ENCODE data around the gene RTP2.

RTP2 gene

GRCh38 chr3:187702507-187703033 lies at the start of gene RTP2:
Gene RTP2 (minus strand): TSS chr3:187702557. CDS start chr3:187702128, 429 bp downstream.
- no peak for DNase-seq (ENCODE audit: low read depth in 2 of 3, low spot score in 1 of 3)

GRCh38 chr3:187750513-187751123 lies 48.3 kb upstream of the RTP2 start:
- no peak for DNase-seq (ENCODE audit: low read depth in 2 of 3, low spot score in 1 of 3)

- no peak for DNase-seq (ENCODE audit: low read depth in 2 of 3, low spot score in 1 of 3)
Observed at GRCh38 chr3:187750006-187750512, 47.7 kb upstream of the RTP2 start.

GRCh38 chr3:187748050-187748481 lies 45.7 kb upstream of the RTP2 start:
- peak; percentile 86 to 94 (median 88) for DNase-seq (ENCODE audit: low read depth in 2 of 3, low spot score in 1 of 3)

GRCh38 chr3:187747506-187747905 lies 45.1 kb upstream of the RTP2 start:
- DNase-seq (ENCODE audit: low read depth in 2 of 3, low spot score in 1 of 3) = no peak

GRCh38 chr3:187746442-187747281 lies 44.3 kb upstream of the RTP2 start:
- peak in 1 of 3 donors; percentile 20 for DNase-seq (ENCODE audit: low read depth in 2 of 3, low spot score in 1 of 3)

- no peak for DNase-seq (ENCODE audit: low read depth in 2 of 3, low spot score in 1 of 3)
Observed at GRCh38 chr3:187746059-187746441, 43.7 kb upstream of the RTP2 start.

GRCh38 chr3:187745201-187746058 lies 43.1 kb upstream of the RTP2 start, which contains the start of gene BCL6:
Gene BCL6 (minus strand): TSS chr3:187745468. CDS start chr3:187733693, 11,775 bp downstream.
- DNase-seq (ENCODE audit: low read depth in 2 of 3, low spot score in 1 of 3) = peak; percentile 82 to 91 (median 83)

- DNase-seq (ENCODE audit: low read depth in 2 of 3, low spot score in 1 of 3) = peak in 2 of 3 donors; percentile 34 to 35
Observed at GRCh38 chr3:187744169-187745151, 42.1 kb upstream of the RTP2 start.

GRCh38 chr3:187743195-187744141 lies 41.1 kb upstream of the RTP2 start:
- DNase-seq (ENCODE audit: low read depth in 2 of 3, low spot score in 1 of 3) = peak; percentile 44 to 59 (median 59)

- DNase-seq (ENCODE audit: low read depth in 2 of 3, low spot score in 1 of 3) = peak in 2 of 3 donors; percentile 18 to 29
Observed at GRCh38 chr3:187742351-187743171, 40.2 kb upstream of the RTP2 start.

GRCh38 chr3:187741403-187742350 lies 39.3 kb upstream of the RTP2 start:
- DNase-seq (ENCODE audit: low read depth in 2 of 3, low spot score in 1 of 3) = peak; percentile 64 to 72 (median 67)

GRCh38 chr3:187740421-187741399 lies 38.4 kb upstream of the RTP2 start:
- DNase-seq (ENCODE audit: low read depth in 2 of 3, low spot score in 1 of 3) = peak; percentile 52 to 65 (median 65)

GRCh38 chr3:187739561-187740332 lies 37.4 kb upstream of the RTP2 start:
- DNase-seq (ENCODE audit: low read depth in 2 of 3, low spot score in 1 of 3) = peak; percentile 71 to 83 (median 78)

All from stimulated activated CD4-positive, alpha-beta T cell treated with anti-CD3 and anti-CD28 coated beads, Interleukin-12 subunit alpha, Interleukin-12 subunit beta, amount 100 ng/mL, for 48 hours (primary cell).